Vagina (tissue), 2 donors: ENCODE results near the gene KCNG2. TPM values are rescaled to one million over a fixed set of nuclear protein-coding genes. Genes with fewer than 3 reads are reported as not detected.

Experiments used
- DNase-seq, 2 donors: peaks; one replicate each; pipeline ENCODE4 v3.0.0-alpha.2; 2017; ENCODE audit errors: extremely low spot score in 2 of 2
- H3K27ac ChIP-seq: fragments of 200-600 bp; sonication (generic); one replicate; pipeline ENCODE4 v1.5.1; 2019
- H3K27me3 ChIP-seq: fragments of 200-600 bp; sonication (generic); one replicate; pipeline ENCODE4 v1.5.1; 2019
- H3K36me3 ChIP-seq, 2 donors: fragments of 200-600 bp; sonication (generic); one replicate each; pipeline ENCODE4 v1.5.1; 2017 to 2019
- H3K4me1 ChIP-seq: fragments of 200-600 bp; sonication (generic); one replicate; pipeline ENCODE4 v1.5.1; 2019
- H3K4me3 ChIP-seq, 2 donors: fragments of 200-600 bp; sonication (generic); 1 replicate in 1 of 2; 2 replicates in 1 of 2; pipeline ENCODE4 v1.5.1; 2016 to 2019
- H3K9me3 ChIP-seq: fragments of 200-600 bp; sonication (generic); one replicate; pipeline ENCODE4 v1.5.1; 2019
- CTCF ChIP-seq, 3 experiments: fragments of 450-650 bp in 2 of 3; fragments of 200-600 bp in 1 of 3; sonication (generic) in 1 of 3; IDR thresholded peaks; one replicate each; pipeline ENCODE4 v1.5.1; 2017 to 2019; ENCODE audit warnings: antibody characterized with exemption in 3 of 3, mild to moderate bottlenecking in 2 of 3, moderate library complexity in 2 of 3
- POLR2A ChIP-seq, 2 donors: fragments of 450-650 bp; IDR thresholded peaks; one replicate each; pipeline ENCODE4 v1.6.1; 2017; ENCODE audit warnings: antibody characterized with exemption in 2 of 2, mild to moderate bottlenecking in 2 of 2, moderate library complexity in 2 of 2
- POLR2AphosphoS5 ChIP-seq, 2 donors: sonication (generic); formaldehyde crosslinking; IDR thresholded peaks; one replicate each; pipeline ENCODE4 v1.9.0; 2017; ENCODE audit warnings: antibody characterized with exemption in 2 of 2, mild to moderate bottlenecking in 2 of 2, low read depth in 1 of 2; ENCODE audit not compliant: insufficient read depth in 1 of 2
- intact Hi-C: fragments of 100-400 bp; cut with DNase I; formaldehyde crosslinking; loops from one replicate; pipeline ENCODE4 v1.15.1; 2023
- total RNA-seq: library from RNA; depleted of rRNA; stranded (reverse); fragments of >200 nt; gene quantifications from one replicate; pipeline ENCODE4 v1.2.3, GENCODE V29; 2016

Gene KCNG2
- total RNA-seq, 1 donor from 2014 or later = not detected

DNA sequence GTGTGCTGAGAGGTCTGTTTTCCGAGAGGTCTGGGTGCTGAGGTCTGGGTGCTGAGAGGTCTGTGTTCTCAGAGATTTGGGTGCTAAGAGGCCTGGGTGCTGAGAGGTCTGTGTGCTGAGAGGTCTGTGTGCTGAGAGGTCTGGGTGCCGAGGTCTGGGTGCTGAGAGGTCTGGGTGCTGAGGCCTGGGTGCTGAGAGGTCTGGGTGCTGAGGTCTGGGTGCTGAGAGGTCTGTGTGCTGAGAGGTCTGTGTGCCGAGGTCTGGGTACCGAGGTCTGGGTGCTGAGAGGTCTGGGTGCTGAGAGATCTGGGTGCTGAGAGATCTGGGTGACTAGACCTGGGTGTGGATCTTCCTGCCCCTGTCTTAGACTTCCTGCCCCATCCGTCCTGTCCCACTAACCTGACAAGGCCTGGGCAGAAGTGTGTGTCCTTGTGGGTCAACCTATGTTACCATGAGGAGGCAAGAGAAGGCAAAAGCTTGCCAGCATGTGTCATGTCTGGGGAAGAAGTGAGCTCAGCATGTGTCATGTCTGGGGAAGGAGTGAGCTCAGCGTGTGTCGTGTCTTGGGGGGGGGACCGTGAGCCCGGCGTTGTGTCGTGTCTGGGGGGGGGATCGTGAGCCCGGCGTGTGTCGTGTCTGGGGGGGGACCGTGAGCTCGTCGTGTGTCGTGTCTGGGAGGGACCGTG, 69.3 kb downstream of the KCNG2 start:
- DNase-seq = peak in 1 of 2 donors; percentile 79
- Histone ChIP-seq H3K4me1 (no peaks in the 10 kb centered on the region), H3K4me3 (no peak overlapping the region), H3K27me3 (no peaks in the 10 kb centered on the region), H3K27ac (no peak overlapping the region), H3K36me3 (no peaks in the 10 kb centered on the region), H3K9me3 (peaks cover 3% of the 10 kb centered on the region)
- no peak for TF ChIP-seq POLR2AphosphoS5 (IDR thresholded peaks at IDR 0.05; ENCODE audit: insufficient read depth in 1 of 2, low read depth in 1 of 2)
- no peak for TF ChIP-seq POLR2A (IDR thresholded peaks at IDR 0.05)
- no peak for TF ChIP-seq CTCF (IDR thresholded peaks at IDR 0.05)
- intact Hi-C loops = no loop called here

DNA sequence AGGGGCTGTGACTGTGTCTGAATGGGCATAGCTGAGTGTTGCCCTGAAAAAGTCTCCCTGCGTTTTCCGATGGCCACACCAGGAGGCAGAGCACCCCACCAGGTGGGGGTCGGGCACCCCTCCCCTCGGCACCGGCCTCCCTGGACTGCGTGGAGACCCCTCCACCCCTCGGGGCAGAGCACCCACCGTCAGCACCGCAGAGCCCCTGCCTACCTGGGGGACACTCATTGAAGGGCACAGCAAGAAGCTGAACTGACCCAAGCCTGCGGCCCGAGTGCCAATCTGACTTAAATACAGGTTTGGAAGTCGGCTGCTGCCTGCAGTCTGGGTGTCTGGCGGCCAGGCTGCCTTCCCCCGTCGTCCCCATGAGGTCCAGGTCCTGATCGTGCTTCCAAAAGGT, 69.9 kb downstream of the KCNG2 start:
- H3K4me3 ChIP-seq = no peak overlapping the region
- no peak overlapping the region for H3K27ac ChIP-seq
- intact Hi-C loops = no loop called here
- H3K9me3 ChIP-seq = no peaks in the 10 kb centered on the region
- H3K36me3 ChIP-seq = no peaks in the 10 kb centered on the region
- no peaks in the 10 kb centered on the region for H3K27me3 ChIP-seq
- TF ChIP-seq POLR2A (IDR thresholded peaks at IDR 0.05) (no peak), CTCF (IDR thresholded peaks at IDR 0.05) (no peak), POLR2AphosphoS5 (IDR thresholded peaks at IDR 0.05; ENCODE audit: insufficient read depth in 1 of 2, low read depth in 1 of 2) (no peak)
- no peaks in the 10 kb centered on the region for H3K4me1 ChIP-seq
- DNase-seq = peak in 1 of 2 donors; percentile 84

DNA sequence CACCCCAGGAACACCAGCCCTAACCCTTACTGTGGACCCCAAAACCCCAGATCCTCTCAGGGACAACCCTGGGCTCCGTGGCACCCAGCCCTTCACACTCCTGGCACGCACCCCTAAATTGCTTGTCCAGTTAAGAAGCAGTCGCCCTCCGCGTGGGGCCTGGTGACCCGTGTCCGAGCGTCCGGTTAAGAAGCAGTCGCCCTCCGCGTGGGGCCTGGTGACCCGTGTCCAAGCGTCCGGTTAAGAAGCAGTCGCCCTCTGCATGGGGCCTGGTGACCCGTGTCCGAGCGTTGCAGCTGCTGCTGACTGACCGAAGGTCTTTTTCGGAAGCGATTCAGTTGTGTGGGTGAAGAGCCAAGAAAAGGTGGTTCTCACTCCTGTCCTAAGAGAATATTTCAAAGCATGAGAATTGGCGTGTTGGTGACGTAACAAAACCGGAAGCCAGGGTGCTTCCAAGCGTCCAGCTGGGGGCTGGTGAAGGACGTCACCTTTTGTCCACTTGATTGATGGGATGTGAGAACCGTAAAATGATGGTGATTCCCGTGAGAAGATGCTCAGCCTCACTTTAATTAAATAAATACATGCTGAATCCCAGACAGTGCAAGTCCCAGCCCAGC, 70.5 kb downstream of the KCNG2 start:
- no peak overlapping the region for H3K4me3 ChIP-seq
- intact Hi-C loops = no loop called here
- TF ChIP-seq POLR2A (IDR thresholded peaks at IDR 0.05) (no peak), POLR2AphosphoS5 (IDR thresholded peaks at IDR 0.05; ENCODE audit: insufficient read depth in 1 of 2, low read depth in 1 of 2) (no peak), CTCF (IDR thresholded peaks at IDR 0.05) (no peak)
- H3K36me3 ChIP-seq = no peaks in the 10 kb centered on the region
- H3K9me3 ChIP-seq = no peaks in the 10 kb centered on the region
- DNase-seq = no peak
- no peaks in the 10 kb centered on the region for H3K4me1 ChIP-seq
- no peaks in the 10 kb centered on the region for H3K27me3 ChIP-seq
- no peak overlapping the region for H3K27ac ChIP-seq

GRCh38 chr18:79868811-79869541, 71.2 kb downstream of the KCNG2 start:
- Histone ChIP-seq H3K27ac (no peak overlapping the region), H3K27me3 (no peaks in the 10 kb centered on the region), H3K4me3 (no peak overlapping the region), H3K4me1 (no peaks in the 10 kb centered on the region), H3K9me3 (no peaks in the 10 kb centered on the region), H3K36me3 (no peaks in the 10 kb centered on the region)
- intact Hi-C loops = no loop called here
- TF ChIP-seq CTCF (IDR thresholded peaks at IDR 0.05) = no peak
- TF ChIP-seq POLR2A (IDR thresholded peaks at IDR 0.05) = no peak
- TF ChIP-seq POLR2AphosphoS5 (IDR thresholded peaks at IDR 0.05; ENCODE audit: insufficient read depth in 1 of 2, low read depth in 1 of 2) = no peak
- DNase-seq = no peak
